ENCODE data around the gene LCN10. TPM values are rescaled to one million over a fixed set of nuclear protein-coding genes. Genes with fewer than 3 reads are reported as not detected.

The LCN10 gene
- total and polyA plus RNA-seq, 2 donors (not counting 3 experiments of a cell fraction or from before 2014, with no cell fraction given): not detected

DNA sequence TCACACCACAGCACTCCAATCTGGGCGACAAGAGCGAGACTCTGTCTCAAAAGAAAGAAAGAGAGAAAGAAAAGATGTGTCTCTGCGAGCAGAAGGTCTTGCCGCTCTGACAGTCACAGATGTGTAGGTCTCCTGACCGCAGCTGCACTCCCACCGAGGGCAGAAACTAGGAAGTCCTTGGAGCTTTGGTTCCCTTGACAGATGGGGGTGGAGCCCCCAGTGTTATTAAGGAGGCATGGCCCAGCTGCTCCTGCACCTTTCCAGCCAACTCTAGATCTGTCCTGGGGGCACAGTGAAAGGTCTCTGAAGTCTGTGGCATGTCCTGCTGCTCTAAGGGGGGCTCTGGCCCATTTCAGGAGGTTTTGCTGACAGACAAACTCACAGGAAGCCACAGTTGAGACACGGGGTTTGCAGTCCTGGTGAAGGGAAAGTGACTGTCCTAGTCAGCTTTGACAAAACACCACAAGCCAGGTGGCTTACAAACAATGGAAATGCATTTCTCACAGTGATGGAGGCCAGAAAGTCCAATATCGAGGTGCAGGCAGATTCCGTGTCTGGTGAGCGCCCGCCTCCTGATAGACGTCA is 39.4 kb downstream of the LCN10 start:
- H4K20me1 ChIP-seq (replicated peaks; ENCODE audit: control insufficient read depth, extremely low read depth, insufficient read depth, low read length): no peaks in the 10 kb centered on the region
- H3K4me2 ChIP-seq (ENCODE audit: insufficient read depth, low read length): no peak overlapping the region
- TF ChIP-seq POLR2AphosphoS5 (IDR thresholded peaks at IDR 0.05; ENCODE audit: insufficient read depth, low read depth, low read length) (no peak), POLR2A (IDR thresholded peaks at IDR 0.05; ENCODE audit: low read depth, low read length) (no peak), MYC (IDR thresholded peaks at IDR 0.05; ENCODE audit: low read depth, low read length) (no peak), GATA2 (IDR thresholded peaks at IDR 0.05; ENCODE audit: insufficient read depth, insufficient read length, low read depth, low read length) (no peak), JUN (IDR thresholded peaks at IDR 0.05; ENCODE audit: borderline replicate concordance, insufficient read depth, insufficient read length, low read depth) (no peak), CTCF (IDR thresholded peaks at IDR 0.05; ENCODE audit: extremely low read depth in 1 of 2, insufficient read depth in 1 of 2, low read depth in 1 of 2, low read length in 2 of 2) (no peak), FOS (IDR thresholded peaks at IDR 0.05; ENCODE audit: borderline replicate concordance, insufficient read depth, low read length) (no peak), EZH2 (IDR thresholded peaks at IDR 0.05; ENCODE audit: borderline replicate concordance, low read depth, low read length, severe bottlenecking) (no peak)
- TF ChIP-seq, protein P1, sequence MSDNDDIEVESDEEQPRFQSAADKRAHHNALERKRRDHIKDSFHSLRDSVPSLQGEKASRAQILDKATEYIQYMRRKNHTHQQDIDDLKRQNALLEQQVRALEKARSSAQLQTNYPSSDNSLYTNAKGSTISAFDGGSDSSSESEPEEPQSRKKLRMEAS (IDR thresholded peaks at IDR 0.05; ENCODE audit: insufficient read depth, insufficient read length): no peak
- no peaks in the 10 kb centered on the region for H3K36me3 ChIP-seq (ENCODE audit: control insufficient read depth in 2 of 2, extremely low read depth in 1 of 2, insufficient read depth in 2 of 2, low read length in 2 of 2)
- intact Hi-C loops (cut with micrococcal nuclease): no loop called here
- ChIA-PET POLR2A (no interaction called here), CTCF (interaction anchor here (0.8 to 1.1 kb wide), 2 partner anchors 10 to 25 kb away, joined by 3 read pairs; no protein-coding TSS in a partner anchor)
- no peak for DNase-seq (ENCODE audit: low read depth, low spot score)
- no peaks in the 10 kb centered on the region for H3K4me1 ChIP-seq (ENCODE audit: control insufficient read depth, extremely low read depth, insufficient read depth, low read length)
- no peak for FAIRE-seq
- no peak overlapping the region for H3K9ac ChIP-seq (replicated peaks; ENCODE audit: extremely low read depth, insufficient read depth, low read length)
- no peak overlapping the region for H3K27ac ChIP-seq (ENCODE audit: insufficient read depth, low read depth, low read length)
- H3K9me3 ChIP-seq (replicated peaks; ENCODE audit: control insufficient read depth, insufficient read depth, low read length): no peaks in the 10 kb centered on the region
- dilution Hi-C loops (cut with MboI; ENCODE audit: extremely low pct_ligation_motif_present, low sequenced_read_pairs): no loop called here
- BruUV-seq (replicated peaks): no TSS peak
- H3K4me3 ChIP-seq (replicated peaks in 1 of 3; ENCODE audit: insufficient read depth in 1 of 3, low read depth in 1 of 3, low read length in 3 of 3): no peak overlapping the region
- H3K9me1 ChIP-seq (replicated peaks; ENCODE audit: control insufficient read depth, extremely low read depth, insufficient read depth, low read length): no peaks in the 10 kb centered on the region
- no peaks in the 10 kb centered on the region for H3K79me2 ChIP-seq (ENCODE audit: control insufficient read depth, insufficient read depth, low read length)
- H3K27me3 ChIP-seq (ENCODE audit: control insufficient read depth in 2 of 2, insufficient read depth in 2 of 2, low read length in 2 of 2): peaks cover 5 to 6% of the 10 kb centered on the region in 2 experiments
- H2AFZ ChIP-seq (ENCODE audit: low read depth, low read length): no peak overlapping the region
